IMR-90 (cell line): ENCODE results near the gene GNG12. TPM values are rescaled to one million over a fixed set of nuclear protein-coding genes. Genes with fewer than 3 reads are reported as not detected.

Source experiments
- ATAC-seq: fragments of 200-7000 bp; cut with Tn5 transposase; 2 replicates; pipeline ENCODE4 v1.9.1; 2020; ENCODE audit warnings: low read depth, mild to moderate bottlenecking, moderate library complexity
- BruUV-seq: library from RNA; stranded (reverse); fragments of 400-500 nt; replicated peaks from 2 replicates; lab custom pipeline; 2021; lab: Mats Ljungman, UMichigan
- CTCF ChIA-PET: fragments of 300-600 bp; formaldehyde crosslinking; extraction: SDS; loops from one replicate; lab custom pipeline; 2021; ENCODE audit warnings: antibody characterized with exemption; lab: Yijun Ruan, JAX
- POLR2A ChIA-PET: fragments of 300-600 bp; sonication (Branson Sonifier 250); formaldehyde crosslinking; loops from one replicate; lab custom pipeline; 2022; ENCODE audit warnings: antibody characterized with exemption; ENCODE audit not compliant: unreplicated experiment; lab: Charles Lee
- DNase-seq: peaks from one replicate; pipeline ENCODE4 v3.0.0; 2013
- H2AFZ ChIP-seq: replicated peaks from 2 replicates; pipeline ENCODE3; 2013; ENCODE audit warnings: low read length, mild to moderate bottlenecking; ENCODE audit not compliant: poor library complexity
- H2AK5ac ChIP-seq: 2 replicates; pipeline ENCODE4 v1.6.1; 2013; ENCODE audit warnings: low read depth, low read length, inconsistent platforms
- H2AK9ac ChIP-seq: replicated peaks from 2 replicates; pipeline ENCODE3; 2013; ENCODE audit warnings: mild to moderate bottlenecking, low read depth, low read length, moderate library complexity; ENCODE audit not compliant: poor library complexity
- H2BK120ac ChIP-seq: 2 replicates; pipeline ENCODE4 v1.6.1; 2013; ENCODE audit warnings: low read depth, low read length, inconsistent platforms
- H2BK15ac ChIP-seq: 3 replicates; pipeline ENCODE4 v1.6.1; 2013; ENCODE audit warnings: low read depth, low read length, inconsistent platforms
- H2BK20ac ChIP-seq: 2 replicates; pipeline ENCODE4 v1.6.1; 2013; ENCODE audit warnings: low read depth, mild to moderate bottlenecking, inconsistent platforms, low read length, moderate library complexity
- H2BK5ac ChIP-seq: 2 replicates; pipeline ENCODE4 v1.6.1; 2013; ENCODE audit warnings: mild to moderate bottlenecking, low read depth, low read length, inconsistent platforms; ENCODE audit not compliant: poor library complexity, severe bottlenecking
- H3K14ac ChIP-seq: replicated peaks from 2 replicates; pipeline ENCODE4 v1.6.1; 2013; ENCODE audit warnings: low read depth, low read length, inconsistent platforms
- H3K18ac ChIP-seq: 2 replicates; pipeline ENCODE4 v1.6.1; 2013; ENCODE audit warnings: low read depth, low read length, control low read depth
- H3K23ac ChIP-seq: 2 replicates; pipeline ENCODE4 v1.6.1; 2013; ENCODE audit warnings: low read depth, low read length, inconsistent platforms
- H3K27ac ChIP-seq: 2 replicates; pipeline ENCODE4 v1.5.1; 2013; ENCODE audit warnings: mild to moderate bottlenecking, control low read depth, low read length; ENCODE audit not compliant: insufficient read depth
- H3K27me3 ChIP-seq: 2 replicates; pipeline ENCODE4 v1.6.1; 2013; ENCODE audit warnings: low read length; ENCODE audit not compliant: control insufficient read depth, insufficient read depth
- H3K36me3 ChIP-seq: 2 replicates; pipeline ENCODE4 v1.6.1; 2013; ENCODE audit warnings: low read length, mixed read lengths; ENCODE audit not compliant: control insufficient read depth, insufficient read depth
- H3K4ac ChIP-seq: 2 replicates; pipeline ENCODE4 v1.6.1; 2013; ENCODE audit warnings: low read depth, low read length, inconsistent platforms
- H3K4me1 ChIP-seq: 2 replicates; pipeline ENCODE4 v1.6.1; 2013; ENCODE audit warnings: low read length, mixed read lengths; ENCODE audit not compliant: control insufficient read depth, insufficient read depth
- H3K4me2 ChIP-seq: 2 replicates; pipeline ENCODE4 v1.6.1; 2013; ENCODE audit warnings: low read depth, mild to moderate bottlenecking, control low read depth, low read length, moderate library complexity
- H3K4me3 ChIP-seq: 2 replicates; pipeline ENCODE4 v1.5.1; 2013; ENCODE audit warnings: low read depth, mild to moderate bottlenecking, control low read depth, low read length, moderate library complexity; ENCODE audit not compliant: insufficient read depth
- H3K56ac ChIP-seq: 2 replicates; pipeline ENCODE4 v1.6.1; 2013; ENCODE audit warnings: low read length, inconsistent platforms; ENCODE audit not compliant: insufficient read depth; ENCODE audit errors: extremely low read depth
- H3K79me1 ChIP-seq, 2 experiments: 2 replicates each; pipeline ENCODE4 v1.6.1; 2013; ENCODE audit warnings: low read length in 2 of 2, inconsistent platforms in 1 of 2, low read depth in 1 of 2
- H3K9ac ChIP-seq: 2 replicates; pipeline ENCODE4 v1.6.1; 2013; ENCODE audit warnings: low read depth, low read length, control low read depth
- H3K9me1 ChIP-seq: 2 replicates; pipeline ENCODE4 v1.6.1; 2013; ENCODE audit warnings: low read length, inconsistent platforms; ENCODE audit not compliant: insufficient read depth
- H3K9me3 ChIP-seq: 2 replicates; pipeline ENCODE4 v1.6.1; 2013; ENCODE audit warnings: low read length; ENCODE audit not compliant: control insufficient read depth, insufficient read depth
- H4K20me1 ChIP-seq: 2 replicates; pipeline ENCODE4 v1.6.1; 2013; ENCODE audit warnings: low read length, inconsistent platforms; ENCODE audit not compliant: insufficient read depth
- H4K5ac ChIP-seq: 2 replicates; pipeline ENCODE4 v1.6.1; 2013; ENCODE audit warnings: mild to moderate bottlenecking, low read depth, low read length, control low read depth
- H4K8ac ChIP-seq, 2 experiments: 2 replicates each; pipeline ENCODE4 v1.6.1; 2013; ENCODE audit warnings: low read depth in 2 of 2, low read length in 2 of 2, control low read depth in 1 of 2, inconsistent platforms in 1 of 2
- H4K91ac ChIP-seq: 2 replicates; pipeline ENCODE4 v1.6.1; 2013; ENCODE audit warnings: low read depth, low read length, inconsistent platforms; ENCODE audit not compliant: insufficient read depth
- BHLHE40 ChIP-seq: fragments of 150-350 bp; IDR thresholded peaks from 2 replicates; pipeline ENCODE4 v1.6.1; 2016; ENCODE audit warnings: mild to moderate bottlenecking, low read depth, low read length
- CEBPB ChIP-seq: IDR thresholded peaks from 2 replicates; pipeline ENCODE4 v1.6.1; 2012; ENCODE audit warnings: low read depth, low read length, improper control_type of control experiment
- CHD1 ChIP-seq: IDR thresholded peaks from 2 replicates; pipeline ENCODE4 v1.6.1; 2012; ENCODE audit warnings: low read depth, low read length, improper control_type of control experiment
- FOS ChIP-seq: fragments of 150-350 bp; IDR thresholded peaks from 2 replicates; pipeline ENCODE4 v1.6.1; 2016; ENCODE audit warnings: low read depth, low read length
- MAFK ChIP-seq: IDR thresholded peaks from 2 replicates; pipeline ENCODE4 v1.6.1; 2012; ENCODE audit warnings: low read depth, low read length, improper control_type of control experiment
- MAZ ChIP-seq: IDR thresholded peaks from 2 replicates; pipeline ENCODE4 v1.6.1; 2012; ENCODE audit warnings: low read depth, mild to moderate bottlenecking, low read length, improper control_type of control experiment, moderate library complexity, borderline replicate concordance
- MXI1 ChIP-seq: IDR thresholded peaks from 2 replicates; pipeline ENCODE4 v1.6.1; 2012; ENCODE audit warnings: low read depth, mild to moderate bottlenecking, low read length, moderate library complexity, borderline replicate concordance
- NFE2L2 ChIP-seq: fragments of 150-350 bp; IDR thresholded peaks from 2 replicates; pipeline ENCODE4 v1.6.1; 2016; ENCODE audit warnings: low read depth, mild to moderate bottlenecking, low read length
- POLR2A ChIP-seq: IDR thresholded peaks from 2 replicates; pipeline ENCODE4 v1.6.1; 2012; ENCODE audit warnings: mild to moderate bottlenecking, low read depth, low read length
- RAD21 ChIP-seq: IDR thresholded peaks from 2 replicates; pipeline ENCODE4 v1.6.1; 2012; ENCODE audit warnings: low read length, improper control_type of control experiment
- RCOR1 ChIP-seq: IDR thresholded peaks from 2 replicates; pipeline ENCODE4 v1.6.1; 2012; ENCODE audit warnings: mild to moderate bottlenecking, low read length, improper control_type of control experiment; ENCODE audit not compliant: insufficient replicate concordance
- RFX5 ChIP-seq: IDR thresholded peaks from 2 replicates; pipeline ENCODE4 v1.8.0; 2012; ENCODE audit warnings: low read depth, mild to moderate bottlenecking, low read length, moderate library complexity
- SMC3 ChIP-seq: fragments of 150-350 bp; IDR thresholded peaks from 2 replicates; pipeline ENCODE4 v1.6.1; 2016; ENCODE audit warnings: low read depth, mild to moderate bottlenecking, antibody characterized with exemption, low read length, moderate library complexity
- USF2 ChIP-seq: fragments of 150-350 bp; IDR thresholded peaks from 2 replicates; pipeline ENCODE4 v1.6.1; 2017; ENCODE audit warnings: mild to moderate bottlenecking, antibody characterized with exemption, low read length, low read depth
- WGBS, 2 experiments: methylation state at CpG; one replicate each; pipeline versions ENCODE4 v1.1.5 to v1.1.7; 2013; ENCODE audit warnings: missing lambda C conversion rate in 2 of 2; ENCODE audit not compliant: insufficient read length in 1 of 2; ENCODE audit errors: extremely low coverage in 2 of 2; 5-methylcytosine and 5-hydroxymethylcytosine counted together
- dilution Hi-C: fragments of 300-500 bp; cut with HindIII; formaldehyde crosslinking; loops from one replicate; pipeline ENCODE4 v1.14.3; 2018; ENCODE audit warnings: low sequenced_read_pairs; ENCODE audit not compliant: unreplicated experiment
- in situ Hi-C: fragments of 300-500 bp; cut with MboI; formaldehyde crosslinking; loops from 3 replicates; pipeline ENCODE4 v1.14.3; 2019; ENCODE audit warnings: low sequenced_read_pairs, inconsistent platforms, mixed read lengths
- intact Hi-C: fragments of 100-400 bp; cut with micrococcal nuclease; formaldehyde crosslinking; loops from 2 replicates; pipeline ENCODE4 v1.10.0; 2022
- polyA plus RNA-seq, 3 experiments: library from polyadenylated mRNA; depleted of rRNA; stranded (reverse); fragments of >200 nt; gene quantifications; 2 replicates each; pipeline ENCODE4 v1.2.3, GENCODE V29; 2012; ENCODE audit warnings: low replicate concordance in 1 of 3
- total RNA-seq: library from RNA; depleted of rRNA; stranded (reverse); fragments of >200 nt; gene quantifications from 2 replicates; pipeline ENCODE4 v1.2.3, GENCODE V29; 2012
- TF ChIP-seq, protein P1 (sequence below): conservative IDR thresholded peaks from 2 replicates; pipeline ENCODE4 v1.5.1; 2012; ENCODE audit warnings: mild to moderate bottlenecking, low read depth, low read length, improper control_type of control experiment
- TF ChIP-seq, protein P2 (sequence below): fragments of 150-350 bp; IDR thresholded peaks from 2 replicates; pipeline ENCODE4 v1.6.1; 2016; ENCODE audit warnings: low read depth, mild to moderate bottlenecking, low read length, moderate library complexity, borderline replicate concordance

GNG12 gene
- total and polyA plus RNA-seq, 2 of the 4 experiments (the other 2 are of a cell fraction), result 92.3 to 132 TPM

DNA sequence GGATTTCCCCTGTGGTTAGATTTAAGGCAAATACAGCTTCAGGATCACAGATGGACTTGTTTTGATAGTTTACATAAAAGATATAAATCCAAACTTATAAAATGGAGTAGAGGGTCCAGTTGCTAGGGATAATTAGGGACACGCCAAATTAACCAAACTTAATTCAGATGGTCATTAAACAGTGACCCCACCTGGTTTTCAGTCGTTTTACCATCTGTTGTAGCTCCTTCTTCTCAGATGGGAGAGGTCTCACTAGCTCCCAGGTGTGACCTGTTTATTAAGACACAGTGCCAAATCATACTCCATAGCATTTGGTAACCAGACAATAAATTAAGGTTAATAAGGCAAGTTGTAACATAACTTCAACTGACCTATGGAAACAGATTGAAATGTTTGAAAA lies 156.3 kb downstream of the GNG12 start:
- DNase-seq (no peak), ATAC-seq (no peak)
- Histone ChIP-seq H3K14ac (no peak overlapping the region), H3K56ac (no peak overlapping the region), H3K4me3 (no peak overlapping the region), H3K4me2 (no peak overlapping the region), H2BK120ac (no peak overlapping the region), H3K23ac (no peak overlapping the region), H3K36me3 (no peaks in the 10 kb centered on the region), H2AFZ (no peak overlapping the region), H3K27ac (no peak overlapping the region), H3K4me1 (peaks cover 4% of the 10 kb centered on the region), H3K9me3 (no peaks in the 10 kb centered on the region), H2BK15ac (no peak overlapping the region), H4K8ac (no peak overlapping the region), H2AK9ac (no peak overlapping the region), H3K9me1 (no peaks in the 10 kb centered on the region), H4K20me1 (no peaks in the 10 kb centered on the region), H4K5ac (no peak overlapping the region), H2AK5ac (no peak overlapping the region), H4K91ac (no peak overlapping the region), H3K18ac (no peak overlapping the region), H3K27me3 (no peaks in the 10 kb centered on the region), H2BK5ac (no peak overlapping the region), H3K79me1 (no peaks in the 10 kb centered on the region), H3K9ac (no peak overlapping the region), H2BK20ac (no peak overlapping the region), H3K4ac (no peak overlapping the region)
- CTCF ChIA-PET, result interaction anchor here (1.2 to 2.0 kb wide), 3 partner anchors 83 to 141 kb away, joined by 3 to 6 read pairs (median 6); no protein-coding TSS in a partner anchor
- in situ Hi-C loops, result loop anchor here (25.0 kb wide), 1 partner anchor 115 kb away; no protein-coding TSS in a partner anchor
- no TSS peak for BruUV-seq
- dilution Hi-C loops, result no loop called here
- no CpG with 5 or more reads among the region's 2 CpGs for WGBS, 2 experiments
- POLR2A ChIA-PET, result no interaction called here
- TF ChIP-seq NFE2L2, result no peak
- TF ChIP-seq MAFK, result no peak
- no peak for TF ChIP-seq RCOR1
- TF ChIP-seq MXI1, result no peak
- no peak for TF ChIP-seq BHLHE40
- no peak for TF ChIP-seq RFX5
- TF ChIP-seq MAZ, result no peak
- TF ChIP-seq RAD21, result no peak
- TF ChIP-seq, protein P1, sequence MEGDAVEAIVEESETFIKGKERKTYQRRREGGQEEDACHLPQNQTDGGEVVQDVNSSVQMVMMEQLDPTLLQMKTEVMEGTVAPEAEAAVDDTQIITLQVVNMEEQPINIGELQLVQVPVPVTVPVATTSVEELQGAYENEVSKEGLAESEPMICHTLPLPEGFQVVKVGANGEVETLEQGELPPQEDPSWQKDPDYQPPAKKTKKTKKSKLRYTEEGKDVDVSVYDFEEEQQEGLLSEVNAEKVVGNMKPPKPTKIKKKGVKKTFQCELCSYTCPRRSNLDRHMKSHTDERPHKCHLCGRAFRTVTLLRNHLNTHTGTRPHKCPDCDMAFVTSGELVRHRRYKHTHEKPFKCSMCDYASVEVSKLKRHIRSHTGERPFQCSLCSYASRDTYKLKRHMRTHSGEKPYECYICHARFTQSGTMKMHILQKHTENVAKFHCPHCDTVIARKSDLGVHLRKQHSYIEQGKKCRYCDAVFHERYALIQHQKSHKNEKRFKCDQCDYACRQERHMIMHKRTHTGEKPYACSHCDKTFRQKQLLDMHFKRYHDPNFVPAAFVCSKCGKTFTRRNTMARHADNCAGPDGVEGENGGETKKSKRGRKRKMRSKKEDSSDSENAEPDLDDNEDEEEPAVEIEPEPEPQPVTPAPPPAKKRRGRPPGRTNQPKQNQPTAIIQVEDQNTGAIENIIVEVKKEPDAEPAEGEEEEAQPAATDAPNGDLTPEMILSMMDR, result no peak
- TF ChIP-seq CEBPB, result no peak
- TF ChIP-seq, protein P2, sequence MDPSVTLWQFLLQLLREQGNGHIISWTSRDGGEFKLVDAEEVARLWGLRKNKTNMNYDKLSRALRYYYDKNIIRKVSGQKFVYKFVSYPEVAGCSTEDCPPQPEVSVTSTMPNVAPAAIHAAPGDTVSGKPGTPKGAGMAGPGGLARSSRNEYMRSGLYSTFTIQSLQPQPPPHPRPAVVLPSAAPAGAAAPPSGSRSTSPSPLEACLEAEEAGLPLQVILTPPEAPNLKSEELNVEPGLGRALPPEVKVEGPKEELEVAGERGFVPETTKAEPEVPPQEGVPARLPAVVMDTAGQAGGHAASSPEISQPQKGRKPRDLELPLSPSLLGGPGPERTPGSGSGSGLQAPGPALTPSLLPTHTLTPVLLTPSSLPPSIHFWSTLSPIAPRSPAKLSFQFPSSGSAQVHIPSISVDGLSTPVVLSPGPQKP, result no peak
- no peak for TF ChIP-seq POLR2A
- TF ChIP-seq FOS, result no peak
- TF ChIP-seq SMC3, result no peak
- TF ChIP-seq USF2, result no peak
- no peak for TF ChIP-seq CHD1
- intact Hi-C loops, result no loop called here
